Loucy (cell line): ENCODE results near the gene NCOR1.

Experiments used
- EZH2phosphoT487 ChIP-seq: fragments of 200-600 bp; IDR thresholded peaks from 2 replicates; pipeline ENCODE4 v1.6.1; 2018; ENCODE audit warnings: antibody characterized with exemption, mild to moderate bottlenecking, moderate library complexity, borderline replicate concordance
- TF ChIP-seq, protein P1 (sequence below): fragments of 200-600 bp; sonication (generic); conservative IDR thresholded peaks from 2 replicates; pipeline ENCODE4 v1.5.1; 2014; ENCODE audit warnings: mild to moderate bottlenecking, antibody characterized with exemption, low read length

GRCh38 chr17:16083223-16083622, 132.1 kb downstream of the NCOR1 start:
- TF ChIP-seq, protein P1, sequence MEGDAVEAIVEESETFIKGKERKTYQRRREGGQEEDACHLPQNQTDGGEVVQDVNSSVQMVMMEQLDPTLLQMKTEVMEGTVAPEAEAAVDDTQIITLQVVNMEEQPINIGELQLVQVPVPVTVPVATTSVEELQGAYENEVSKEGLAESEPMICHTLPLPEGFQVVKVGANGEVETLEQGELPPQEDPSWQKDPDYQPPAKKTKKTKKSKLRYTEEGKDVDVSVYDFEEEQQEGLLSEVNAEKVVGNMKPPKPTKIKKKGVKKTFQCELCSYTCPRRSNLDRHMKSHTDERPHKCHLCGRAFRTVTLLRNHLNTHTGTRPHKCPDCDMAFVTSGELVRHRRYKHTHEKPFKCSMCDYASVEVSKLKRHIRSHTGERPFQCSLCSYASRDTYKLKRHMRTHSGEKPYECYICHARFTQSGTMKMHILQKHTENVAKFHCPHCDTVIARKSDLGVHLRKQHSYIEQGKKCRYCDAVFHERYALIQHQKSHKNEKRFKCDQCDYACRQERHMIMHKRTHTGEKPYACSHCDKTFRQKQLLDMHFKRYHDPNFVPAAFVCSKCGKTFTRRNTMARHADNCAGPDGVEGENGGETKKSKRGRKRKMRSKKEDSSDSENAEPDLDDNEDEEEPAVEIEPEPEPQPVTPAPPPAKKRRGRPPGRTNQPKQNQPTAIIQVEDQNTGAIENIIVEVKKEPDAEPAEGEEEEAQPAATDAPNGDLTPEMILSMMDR = no peak
- TF ChIP-seq EZH2phosphoT487 = no peak
